ENCODE results near the gene RPS6KL1.
A peak's percentile ranks its signal among the peaks of the same experiment; 100 is the strongest.

The RPS6KL1 gene

GRCh38 chr14:74863274-74863673, 59.8 kb downstream of the RPS6KL1 start:
- H3K4me3 ChIP-seq (IDR thresholded peaks at IDR 0.05; ENCODE audit: insufficient read depth, low read depth, low read length): no peak overlapping the region
- no peaks in the 10 kb centered on the region for H3K36me3 ChIP-seq (ENCODE audit: insufficient read depth)
- H3K9ac ChIP-seq: no peak overlapping the region
- no peaks in the 10 kb centered on the region for H3K79me2 ChIP-seq (ENCODE audit: insufficient read depth, low read depth)
- TF ChIP-seq CTCF (conservative IDR thresholded peaks at IDR 0.05; ENCODE audit: low read depth, low read length): no peak
- H3K4me2 ChIP-seq: no peak overlapping the region
- no peak overlapping the region for H2AFZ ChIP-seq (ENCODE audit: low read depth)
- peaks cover 5% of the 10 kb centered on the region for H3K4me1 ChIP-seq (ENCODE audit: low read depth, poor library complexity, severe bottlenecking)
- H4K20me1 ChIP-seq (ENCODE audit: insufficient read depth): no peaks in the 10 kb centered on the region
- H3K27me3 ChIP-seq (ENCODE audit: insufficient read depth, low read depth): no peaks in the 10 kb centered on the region
- H3K27ac ChIP-seq: no peak overlapping the region

- Histone ChIP-seq H3K4me1 (ENCODE audit: low read depth, poor library complexity, severe bottlenecking) (peaks cover 5% of the 10 kb centered on the region), H4K20me1 (ENCODE audit: insufficient read depth) (no peaks in the 10 kb centered on the region), H3K4me2 (no peak overlapping the region), H3K9ac (no peak overlapping the region), H3K36me3 (ENCODE audit: insufficient read depth) (no peaks in the 10 kb centered on the region), H2AFZ (ENCODE audit: low read depth) (no peak overlapping the region), H3K4me3 (IDR thresholded peaks at IDR 0.05; ENCODE audit: insufficient read depth, low read depth, low read length) (no peak overlapping the region), H3K79me2 (ENCODE audit: insufficient read depth, low read depth) (no peaks in the 10 kb centered on the region), H3K27ac (no peak overlapping the region), H3K27me3 (ENCODE audit: insufficient read depth, low read depth) (no peaks in the 10 kb centered on the region)
- TF ChIP-seq CTCF (conservative IDR thresholded peaks at IDR 0.05; ENCODE audit: low read depth, low read length): no peak
These were observed 61.3 kb downstream of the RPS6KL1 start for GRCh38 chr14:74861734-74862090.

- Histone ChIP-seq H3K9ac (no peak overlapping the region), H3K27me3 (ENCODE audit: insufficient read depth, low read depth) (no peaks in the 10 kb centered on the region), H3K27ac (no peak overlapping the region), H2AFZ (ENCODE audit: low read depth) (peak overlapping the region; percentile 26; the same call in 1 of the 2 replicates), H3K79me2 (ENCODE audit: insufficient read depth, low read depth) (no peaks in the 10 kb centered on the region), H4K20me1 (ENCODE audit: insufficient read depth) (no peaks in the 10 kb centered on the region), H3K4me2 (no peak overlapping the region), H3K4me3 (IDR thresholded peaks at IDR 0.05; ENCODE audit: insufficient read depth, low read depth, low read length) (no peak overlapping the region), H3K36me3 (ENCODE audit: insufficient read depth) (no peaks in the 10 kb centered on the region), H3K4me1 (ENCODE audit: low read depth, poor library complexity, severe bottlenecking) (peaks cover 5% of the 10 kb centered on the region)
- peak; percentile 80 for TF ChIP-seq CTCF (conservative IDR thresholded peaks at IDR 0.05; ENCODE audit: low read depth, low read length)
These were observed 61.9 kb downstream of the RPS6KL1 start for GRCh38 chr14:74860899-74861733.

GRCh38 chr14:74859757-74860552, 63.1 kb downstream of the RPS6KL1 start:
- Histone ChIP-seq H3K27me3 (ENCODE audit: insufficient read depth, low read depth) (no peaks in the 10 kb centered on the region), H3K9ac (no peak overlapping the region), H2AFZ (ENCODE audit: low read depth) (no peak overlapping the region), H3K4me3 (IDR thresholded peaks at IDR 0.05; ENCODE audit: insufficient read depth, low read depth, low read length) (no peak overlapping the region), H3K4me2 (no peak overlapping the region), H3K36me3 (ENCODE audit: insufficient read depth) (no peaks in the 10 kb centered on the region), H3K79me2 (ENCODE audit: insufficient read depth, low read depth) (no peaks in the 10 kb centered on the region), H3K27ac (no peak overlapping the region), H3K4me1 (ENCODE audit: low read depth, poor library complexity, severe bottlenecking) (peaks cover 5% of the 10 kb centered on the region), H4K20me1 (ENCODE audit: insufficient read depth) (no peaks in the 10 kb centered on the region)
- no peak for TF ChIP-seq CTCF (conservative IDR thresholded peaks at IDR 0.05; ENCODE audit: low read depth, low read length)
